ENCODE results near the gene RAB3B.
"Not testable (repeated sequence)": the region's sequence is repeated elsewhere in the genome, so short reads cannot be mapped to it uniquely, and the experiment has no call there.

Gene RAB3B

GRCh38 chr1:51990478-51990965 is at the start of gene RAB3B:
TSS of gene RAB3B (minus strand) at chr1:51990700. CDS start at chr1:51977117, 13,583 bp downstream.
- DNase-seq: peak; percentile 63

GRCh38 chr1:52037909-52038308 is 47.4 kb upstream of the RAB3B start:
- no peak for DNase-seq

- DNase-seq: no peak
These were observed 46.9 kb upstream of the RAB3B start for GRCh38 chr1:52037402-52037814.

- no peak for DNase-seq
These were observed 43.5 kb upstream of the RAB3B start for GRCh38 chr1:52034050-52034384.

GRCh38 chr1:52033190-52034049 is 42.9 kb upstream of the RAB3B start, which contains the start of gene KTI12:
TSS of gene KTI12 (minus strand) at chr1:52033810. CDS start at chr1:52033761, 49 bp downstream.
- peak; percentile 93 for DNase-seq

GRCh38 chr1:52032785-52033131 is 42.3 kb upstream of the RAB3B start:
- DNase-seq: peak; percentile 32

- no peak for DNase-seq
These were observed 41.8 kb upstream of the RAB3B start for GRCh38 chr1:52032124-52032784.

GRCh38 chr1:52028839-52029238 is 38.3 kb upstream of the RAB3B start:
- DNase-seq: not testable (repeated sequence)

- DNase-seq: no peak
These were observed 37.8 kb upstream of the RAB3B start for GRCh38 chr1:52028328-52028727.

- no peak for DNase-seq
These were observed 35.8 kb upstream of the RAB3B start for GRCh38 chr1:52026278-52026677.

GRCh38 chr1:52022133-52022532 is 31.6 kb upstream of the RAB3B start:
- DNase-seq: no peak

GRCh38 chr1:52008071-52008809 is 17.7 kb upstream of the RAB3B start:
- no peak for DNase-seq

- DNase-seq: no peak
These were observed 16.9 kb upstream of the RAB3B start for GRCh38 chr1:52007215-52008002.

GRCh38 chr1:52006081-52006553 is 15.6 kb upstream of the RAB3B start:
- DNase-seq: not testable (repeated sequence)

- DNase-seq: not testable (repeated sequence)
These were observed 15.0 kb upstream of the RAB3B start for GRCh38 chr1:52005548-52005947.

- DNase-seq: no peak
These were observed 13.4 kb upstream of the RAB3B start for GRCh38 chr1:52003877-52004276.

GRCh38 chr1:52002038-52002917 is 11.8 kb upstream of the RAB3B start:
- peak; percentile 28 for DNase-seq

GRCh38 chr1:51998701-51999100 is 8.2 kb upstream of the RAB3B start:
- no peak for DNase-seq

- DNase-seq: no peak
These were observed 7.5 kb upstream of the RAB3B start for GRCh38 chr1:51997974-51998382.

- no peak for DNase-seq
These were observed 670 bp downstream of the RAB3B start for GRCh38 chr1:51989582-51990477.

All from right hindlimb (tissue), 1 donor.